SK-N-SH (cell line): ENCODE measurements around the gene MELTF. TPM values are rescaled to one million over a fixed set of nuclear protein-coding genes. Genes with fewer than 3 reads are reported as not detected.

ENCODE experiments used
- CTCF ChIA-PET: fragments of 300-600, 350-600 bp; formaldehyde crosslinking; extraction: SDS; loops from one replicate; lab custom pipeline; 2021; lab: Yijun Ruan, JAX
- POLR2A ChIA-PET: fragments of 350-600 bp; sonication (Branson Sonifier 250); formaldehyde crosslinking; extraction: SDS; loops from one replicate; lab custom pipeline; 2020; ENCODE audit warnings: antibody characterized with exemption, inconsistent platforms; lab: Yijun Ruan, JAX
- DNase-seq: peaks from one replicate; pipeline ENCODE4 v3.0.0; 2012
- H2AFZ ChIP-seq: fragments of 200-600 bp; sonication (generic); 2 replicates; pipeline ENCODE4 v1.8.1; 2016; ENCODE audit warnings: antibody characterized with exemption, mild to moderate bottlenecking, low read depth
- H3F3A ChIP-seq: fragments of 200-600 bp; sonication (generic); replicated peaks from 2 replicates; pipeline ENCODE3; 2016; ENCODE audit warnings: antibody characterized with exemption, mild to moderate bottlenecking; ENCODE audit not compliant: insufficient read depth
- H3K27ac ChIP-seq, 2 experiments: fragments of 200-500 bp in 1 of 2; fragments of 200-600 bp in 1 of 2; sonication (Bioruptor generic) in 1 of 2; sonication (generic), shearing (Covaris generic) in 1 of 2; 2 replicates each; pipeline versions ENCODE4 v1.5.1 to v1.6.1; 2014 to 2016; ENCODE audit warnings: low read depth in 2 of 2, inconsistent platforms in 1 of 2, low read length in 1 of 2, mild to moderate bottlenecking in 1 of 2, mixed read lengths in 1 of 2
- H3K27me3 ChIP-seq: fragments of 200-600 bp; sonication (generic), shearing (Covaris generic); 2 replicates; pipeline ENCODE4 v1.6.1; 2016; ENCODE audit warnings: mixed run types; ENCODE audit not compliant: insufficient read depth
- H3K36me3 ChIP-seq, 2 experiments: fragments of 200-500 bp in 1 of 2; fragments of 200-600 bp in 1 of 2; sonication (Bioruptor generic) in 1 of 2; sonication (generic) in 1 of 2; replicated peaks in 1 of 2; 2 replicates each; pipeline versions ENCODE3 to v1.5.1; 2014 to 2016; ENCODE audit warnings: low read length in 1 of 2, mild to moderate bottlenecking in 1 of 2; ENCODE audit not compliant: insufficient read depth in 2 of 2, control insufficient read depth in 1 of 2
- H3K4me1 ChIP-seq, 2 experiments: fragments of 200-500 bp in 1 of 2; fragments of 200-600 bp in 1 of 2; sonication (Bioruptor generic) in 1 of 2; sonication (generic), shearing (Covaris generic) in 1 of 2; 2 replicates each; pipeline versions ENCODE4 v1.5.1 to v1.6.1; 2014 to 2016; ENCODE audit warnings: low read depth in 1 of 2, low read length in 1 of 2, mixed run types in 1 of 2; ENCODE audit not compliant: insufficient read depth in 2 of 2, control insufficient read depth in 1 of 2
- H3K4me2 ChIP-seq: fragments of 200-600 bp; sonication (generic), shearing (Covaris generic); 2 replicates; pipeline ENCODE4 v1.6.1; 2017; ENCODE audit warnings: mixed run types
- H3K4me3 ChIP-seq, 2 experiments: fragments of 200-500 bp in 1 of 2; fragments of 200-600 bp in 1 of 2; sonication (Bioruptor generic) in 1 of 2; sonication (generic), shearing (Covaris generic) in 1 of 2; 2 replicates each; pipeline versions ENCODE4 v1.5.1 to v1.8.1; 2014 to 2016; ENCODE audit warnings: low read depth in 2 of 2, inconsistent platforms in 1 of 2, low read length in 1 of 2, mild to moderate bottlenecking in 1 of 2, mixed read lengths in 1 of 2, moderate library complexity in 1 of 2
- H3K79me2 ChIP-seq: fragments of 200-600 bp; sonication (generic); 2 replicates; pipeline ENCODE4 v1.8.1; 2017; ENCODE audit warnings: mild to moderate bottlenecking; ENCODE audit not compliant: insufficient read depth
- H3K9ac ChIP-seq: fragments of 200-600 bp; sonication (generic); 2 replicates; pipeline ENCODE4 v1.6.1; 2017; ENCODE audit warnings: mixed run types
- H3K9me2 ChIP-seq: fragments of 200-600 bp; sonication (generic); 2 replicates; pipeline ENCODE4 v1.6.1; 2017; ENCODE audit warnings: mixed run types
- H3K9me3 ChIP-seq: fragments of 200-600 bp; sonication (generic); 2 replicates; pipeline ENCODE4 v1.6.1; 2017; ENCODE audit warnings: mixed run types, mild to moderate bottlenecking, moderate library complexity
- H4K20me1 ChIP-seq: fragments of 200-600 bp; sonication (generic); 2 replicates; pipeline ENCODE4 v1.6.1; 2017; ENCODE audit warnings: mild to moderate bottlenecking, mixed run types; ENCODE audit not compliant: insufficient read depth
- CHD2 ChIP-seq: fragments of 150-350 bp; IDR thresholded peaks from 2 replicates; pipeline ENCODE4 v1.6.1; 2018; ENCODE audit warnings: low read length; ENCODE audit not compliant: partially characterized antibody
- ELF1 ChIP-seq: IDR thresholded peaks from 2 replicates; pipeline ENCODE4 v1.4.0; 2012
- EZH2phosphoT487 ChIP-seq: fragments of 200-600 bp; sonication (generic); IDR thresholded peaks from 2 replicates; pipeline ENCODE4 v1.6.1; 2017; ENCODE audit warnings: low read depth, mixed run types, mild to moderate bottlenecking, antibody characterized with exemption, moderate library complexity, borderline replicate concordance
- FOXJ3 ChIP-seq: sonication (generic); formaldehyde crosslinking; IDR thresholded peaks from 2 replicates; pipeline ENCODE4 v1.5.1; 2020; ENCODE audit warnings: mild to moderate bottlenecking, missing genetic modification reagents
- FOXM1 ChIP-seq: IDR thresholded peaks from 2 replicates; pipeline ENCODE4 v1.4.0; 2012; ENCODE audit warnings: low read depth, mild to moderate bottlenecking
- GATA2 ChIP-seq: sonication (generic); formaldehyde crosslinking; IDR thresholded peaks from 2 replicates; pipeline ENCODE4 v1.5.0; 2020; ENCODE audit warnings: mild to moderate bottlenecking, missing genetic modification reagents
- JUND ChIP-seq: IDR thresholded peaks from 2 replicates; pipeline ENCODE4 v1.4.0; 2012
- RAD21 ChIP-seq: IDR thresholded peaks from 2 replicates; pipeline ENCODE4 v1.6.1; 2012; ENCODE audit warnings: mild to moderate bottlenecking, low read length
- RFX5 ChIP-seq: IDR thresholded peaks from 2 replicates; pipeline ENCODE4 v1.6.1; 2012; ENCODE audit warnings: mild to moderate bottlenecking, improper control_type of control experiment, low read length
- RXRA ChIP-seq: IDR thresholded peaks from 2 replicates; pipeline ENCODE4 v1.4.0; 2012; ENCODE audit warnings: low read depth, mild to moderate bottlenecking, borderline replicate concordance
- TAF1 ChIP-seq: IDR thresholded peaks from 2 replicates; pipeline ENCODE4 v1.6.1; 2012; ENCODE audit warnings: low read depth, mild to moderate bottlenecking, low read length, moderate library complexity, borderline replicate concordance
- TEAD4 ChIP-seq: IDR thresholded peaks from 2 replicates; pipeline ENCODE4 v1.4.0; 2012; ENCODE audit warnings: mild to moderate bottlenecking, borderline replicate concordance; ENCODE audit not compliant: insufficient read depth
- YY1 ChIP-seq: IDR thresholded peaks from 2 replicates; pipeline ENCODE4 v1.4.0; 2012; ENCODE audit warnings: low read depth, mild to moderate bottlenecking
- WGBS: methylation state at CpG from one replicate; pipeline ENCODE4 v1.1.6; 2017; ENCODE audit warnings: low lambda C conversion rate; 5-methylcytosine and 5-hydroxymethylcytosine counted together
- polyA plus RNA-seq, 3 experiments: library from polyadenylated mRNA; depleted of rRNA; stranded (reverse); fragments of >200 nt; gene quantifications; 2 replicates each; pipeline ENCODE4 v1.2.3, GENCODE V29; 2012
- TF ChIP-seq, protein P1 (sequence below): fragments of 200-600 bp; sonication (generic); IDR thresholded peaks from 2 replicates; pipeline ENCODE4 v1.6.1; 2017; ENCODE audit warnings: antibody characterized with exemption, mild to moderate bottlenecking, moderate library complexity
- TF ChIP-seq, protein P2 (sequence below): IDR thresholded peaks from 2 replicates; pipeline ENCODE4; 2012
- TF ChIP-seq, protein P3 (sequence below): IDR thresholded peaks from 2 replicates; pipeline ENCODE4 v1.6.1; 2012; ENCODE audit warnings: mild to moderate bottlenecking, low read depth, low read length, moderate library complexity

MELTF gene
- polyA plus RNA-seq, 1 of the 3 experiments (the other 2 are of a cell fraction), result 32.4 TPM

DNA sequence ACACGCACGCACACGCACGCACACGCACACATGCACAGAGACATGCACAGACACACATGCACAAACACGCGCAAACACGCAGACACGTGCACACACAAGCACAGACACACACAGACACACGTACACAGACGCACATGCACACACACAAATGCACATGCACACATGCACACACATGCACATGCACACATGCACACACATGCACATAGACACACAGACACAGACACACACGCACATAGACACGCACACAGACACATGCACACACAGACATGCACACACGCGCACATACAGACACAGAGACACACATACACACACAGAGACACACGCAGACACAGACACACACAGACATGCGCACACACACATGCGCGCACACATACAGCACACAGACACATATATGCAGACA, 34.6 kb downstream of the MELTF start:
- CTCF ChIA-PET, result no interaction called here
- H4K20me1 ChIP-seq, result no peaks in the 10 kb centered on the region

DNA sequence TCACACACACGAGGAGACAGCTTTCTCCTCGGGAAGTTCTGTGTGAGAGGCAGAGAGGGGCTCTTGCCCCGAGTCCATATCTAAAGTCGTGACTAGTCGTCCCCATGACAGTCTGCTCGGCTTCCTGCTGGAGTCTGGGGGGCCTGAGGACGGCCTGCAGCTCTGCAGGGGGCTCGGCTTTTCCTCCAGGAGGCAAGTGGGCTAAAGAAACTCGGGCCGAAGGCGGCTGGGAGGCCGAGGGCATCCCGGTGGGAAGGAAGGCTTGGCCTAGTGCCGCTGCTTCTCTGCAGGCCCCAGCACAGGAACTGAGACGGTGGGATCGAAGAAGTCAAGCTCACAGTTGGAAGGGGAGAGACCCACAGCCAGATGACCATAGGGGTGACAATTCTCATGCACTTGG, 35.6 kb downstream of the MELTF start:
- no peak overlapping the region for H3K9ac ChIP-seq
- no peaks in the 10 kb centered on the region for H4K20me1 ChIP-seq
- no peaks in the 10 kb centered on the region for H3K36me3 ChIP-seq
- H3K9me2 ChIP-seq, result no peaks in the 10 kb centered on the region
- no peaks in the 10 kb centered on the region for H3K9me3 ChIP-seq
- H3K4me1 ChIP-seq, result peaks cover 0 to under 1% of the 10 kb centered on the region in 2 experiments; a peak in 1 of 4 replicates
- H3F3A ChIP-seq, result no peaks in the 10 kb centered on the region
- no peak overlapping the region for H3K4me2 ChIP-seq
- no peaks in the 10 kb centered on the region for H3K27me3 ChIP-seq
- ChIA-PET CTCF (interaction anchor here (3.4 to 4.7 kb wide), 2 partner anchors 8 to 15 kb away, joined by 25 to 26 read pairs; no protein-coding TSS in a partner anchor), POLR2A (no interaction called here)
- H2AFZ ChIP-seq, result no peak overlapping the region
- H3K27ac ChIP-seq, result no peak overlapping the region
- H3K79me2 ChIP-seq, result no peaks in the 10 kb centered on the region
- no peak for DNase-seq
- 78% methylated on average over 15 of the region's 16 CpGs for WGBS
- H3K4me3 ChIP-seq, result no peak overlapping the region
- TF ChIP-seq TEAD4 (no peak), YY1 (no peak), GATA2 (CRISPR knock-in tag) (no peak), RAD21 (no peak), FOXJ3 (CRISPR knock-in tag) (no peak), JUND (no peak), RFX5 (no peak), EZH2phosphoT487 (no peak), ELF1 (no peak), FOXM1 (no peak), RXRA (no peak)
- TF ChIP-seq, protein P1, sequence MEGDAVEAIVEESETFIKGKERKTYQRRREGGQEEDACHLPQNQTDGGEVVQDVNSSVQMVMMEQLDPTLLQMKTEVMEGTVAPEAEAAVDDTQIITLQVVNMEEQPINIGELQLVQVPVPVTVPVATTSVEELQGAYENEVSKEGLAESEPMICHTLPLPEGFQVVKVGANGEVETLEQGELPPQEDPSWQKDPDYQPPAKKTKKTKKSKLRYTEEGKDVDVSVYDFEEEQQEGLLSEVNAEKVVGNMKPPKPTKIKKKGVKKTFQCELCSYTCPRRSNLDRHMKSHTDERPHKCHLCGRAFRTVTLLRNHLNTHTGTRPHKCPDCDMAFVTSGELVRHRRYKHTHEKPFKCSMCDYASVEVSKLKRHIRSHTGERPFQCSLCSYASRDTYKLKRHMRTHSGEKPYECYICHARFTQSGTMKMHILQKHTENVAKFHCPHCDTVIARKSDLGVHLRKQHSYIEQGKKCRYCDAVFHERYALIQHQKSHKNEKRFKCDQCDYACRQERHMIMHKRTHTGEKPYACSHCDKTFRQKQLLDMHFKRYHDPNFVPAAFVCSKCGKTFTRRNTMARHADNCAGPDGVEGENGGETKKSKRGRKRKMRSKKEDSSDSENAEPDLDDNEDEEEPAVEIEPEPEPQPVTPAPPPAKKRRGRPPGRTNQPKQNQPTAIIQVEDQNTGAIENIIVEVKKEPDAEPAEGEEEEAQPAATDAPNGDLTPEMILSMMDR, result no peak
- TF ChIP-seq, protein P2, sequence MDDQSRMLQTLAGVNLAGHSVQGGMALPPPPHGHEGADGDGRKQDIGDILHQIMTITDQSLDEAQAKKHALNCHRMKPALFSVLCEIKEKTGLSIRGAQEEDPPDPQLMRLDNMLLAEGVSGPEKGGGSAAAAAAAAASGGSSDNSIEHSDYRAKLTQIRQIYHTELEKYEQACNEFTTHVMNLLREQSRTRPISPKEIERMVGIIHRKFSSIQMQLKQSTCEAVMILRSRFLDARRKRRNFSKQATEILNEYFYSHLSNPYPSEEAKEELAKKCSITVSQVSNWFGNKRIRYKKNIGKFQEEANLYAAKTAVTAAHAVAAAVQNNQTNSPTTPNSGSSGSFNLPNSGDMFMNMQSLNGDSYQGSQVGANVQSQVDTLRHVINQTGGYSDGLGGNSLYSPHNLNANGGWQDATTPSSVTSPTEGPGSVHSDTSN, result no peak

More for the DNA sequence above, 34.6 kb downstream of the MELTF start:
- Histone ChIP-seq H3K4me1 (no peaks in the 10 kb centered on the region), H3K27me3 (no peaks in the 10 kb centered on the region), H3K27ac (no peak overlapping the region), H3K36me3 (no peaks in the 10 kb centered on the region), H3K9me2 (no peaks in the 10 kb centered on the region), H3K9ac (no peak overlapping the region), H3F3A (no peaks in the 10 kb centered on the region), H2AFZ (no peak overlapping the region), H3K79me2 (no peaks in the 10 kb centered on the region), H3K4me2 (no peak overlapping the region), H3K4me3 (no peak overlapping the region), H3K9me3 (no peaks in the 10 kb centered on the region)
- POLR2A ChIA-PET, result no interaction called here
- TF ChIP-seq, protein P1, result no peak
- TF ChIP-seq, protein P3, sequence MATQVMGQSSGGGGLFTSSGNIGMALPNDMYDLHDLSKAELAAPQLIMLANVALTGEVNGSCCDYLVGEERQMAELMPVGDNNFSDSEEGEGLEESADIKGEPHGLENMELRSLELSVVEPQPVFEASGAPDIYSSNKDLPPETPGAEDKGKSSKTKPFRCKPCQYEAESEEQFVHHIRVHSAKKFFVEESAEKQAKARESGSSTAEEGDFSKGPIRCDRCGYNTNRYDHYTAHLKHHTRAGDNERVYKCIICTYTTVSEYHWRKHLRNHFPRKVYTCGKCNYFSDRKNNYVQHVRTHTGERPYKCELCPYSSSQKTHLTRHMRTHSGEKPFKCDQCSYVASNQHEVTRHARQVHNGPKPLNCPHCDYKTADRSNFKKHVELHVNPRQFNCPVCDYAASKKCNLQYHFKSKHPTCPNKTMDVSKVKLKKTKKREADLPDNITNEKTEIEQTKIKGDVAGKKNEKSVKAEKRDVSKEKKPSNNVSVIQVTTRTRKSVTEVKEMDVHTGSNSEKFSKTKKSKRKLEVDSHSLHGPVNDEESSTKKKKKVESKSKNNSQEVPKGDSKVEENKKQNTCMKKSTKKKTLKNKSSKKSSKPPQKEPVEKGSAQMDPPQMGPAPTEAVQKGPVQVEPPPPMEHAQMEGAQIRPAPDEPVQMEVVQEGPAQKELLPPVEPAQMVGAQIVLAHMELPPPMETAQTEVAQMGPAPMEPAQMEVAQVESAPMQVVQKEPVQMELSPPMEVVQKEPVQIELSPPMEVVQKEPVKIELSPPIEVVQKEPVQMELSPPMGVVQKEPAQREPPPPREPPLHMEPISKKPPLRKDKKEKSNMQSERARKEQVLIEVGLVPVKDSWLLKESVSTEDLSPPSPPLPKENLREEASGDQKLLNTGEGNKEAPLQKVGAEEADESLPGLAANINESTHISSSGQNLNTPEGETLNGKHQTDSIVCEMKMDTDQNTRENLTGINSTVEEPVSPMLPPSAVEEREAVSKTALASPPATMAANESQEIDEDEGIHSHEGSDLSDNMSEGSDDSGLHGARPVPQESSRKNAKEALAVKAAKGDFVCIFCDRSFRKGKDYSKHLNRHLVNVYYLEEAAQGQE, result no peak
- TF ChIP-seq TAF1 (no peak), ELF1 (no peak), RFX5 (no peak), JUND (no peak), CHD2 (no peak), RAD21 (no peak), EZH2phosphoT487 (no peak), FOXM1 (no peak)
- 93% methylated on average over 19 of the region's 19 CpGs for WGBS
- no peak for DNase-seq
